OCI-LY1 (cell line): ENCODE measurements around the gene ARHGEF11.

Source experiments
- CTCF ChIP-seq: fragments of 200-600 bp; sonication (generic), shearing (Covaris generic); IDR thresholded peaks from 2 replicates; pipeline ENCODE4 v1.5.1; 2017; ENCODE audit warnings: mild to moderate bottlenecking, antibody characterized with exemption, low read length, moderate library complexity, mixed read lengths
- EZH2 ChIP-seq: fragments of 200-600 bp; sonication (generic), shearing (Covaris generic); IDR thresholded peaks from 2 replicates; pipeline ENCODE4 v1.8.0; 2017; ENCODE audit warnings: borderline replicate concordance, mixed run types, mild to moderate bottlenecking, antibody characterized with exemption, low read length, moderate library complexity, mixed read lengths

- TF ChIP-seq EZH2: no peak
- no peak for TF ChIP-seq CTCF
Observed at GRCh38 chr1:157044326-157044725, 1.2 kb downstream of the ARHGEF11 start.
